GM21576 (cell line): Measurements from ENCODE around the gene ZNF570.

Experiments used
- ATAC-seq: cut with Tn5 transposase; IDR thresholded peaks from one replicate; pipeline ENCODE4 v1.9.1; 2021; ENCODE audit warnings: mild to moderate bottlenecking, moderate library complexity; ENCODE audit not compliant: unreplicated experiment

Gene ZNF570

GRCh38 chr19:37468961-37469777 is at the start of gene ZNF570:
ZNF570 (plus strand) TSS chr19:37469356; CDS start chr19:37470355, 999 bp downstream.
- peak; percentile 61 for ATAC-seq

GRCh38 chr19:37452500-37453245 is 16.5 kb upstream of the ZNF570 start:
- ATAC-seq = no peak

- no peak for ATAC-seq
These were observed 2.8 kb upstream of the ZNF570 start for GRCh38 chr19:37466277-37466797.

GRCh38 chr19:37466798-37467607 is 2.2 kb upstream of the ZNF570 start, which contains the start of gene ZNF569:
ZNF569 (minus strand) TSS chr19:37467444; CDS start chr19:37444921, 22,523 bp downstream.
- peak; percentile 60 for ATAC-seq

- ATAC-seq = no peak
These were observed 1.5 kb upstream of the ZNF570 start for GRCh38 chr19:37467608-37468090.

- no peak for ATAC-seq
These were observed 1.1 kb downstream of the ZNF570 start for GRCh38 chr19:37470216-37470615.

GRCh38 chr19:37472165-37472564 is 3.0 kb downstream of the ZNF570 start:
- ATAC-seq = no peak

GRCh38 chr19:37484406-37485168 is 15.4 kb downstream of the ZNF570 start:
- ATAC-seq = no peak

- ATAC-seq = no peak
These were observed 23.1 kb downstream of the ZNF570 start for GRCh38 chr19:37492213-37492612.

GRCh38 chr19:37505958-37506386 is 36.8 kb downstream of the ZNF570 start:
- ATAC-seq = peak; percentile 13

GRCh38 chr19:37506387-37507166 is 37.4 kb downstream of the ZNF570 start, which contains the start of gene ZNF793:
ZNF793 (plus strand) TSS chr19:37506939; CDS start chr19:37523440, 16,501 bp downstream.
- ATAC-seq = peak; percentile 62

- no peak for ATAC-seq
These were observed 38.0 kb downstream of the ZNF570 start for GRCh38 chr19:37507167-37507464.

GRCh38 chr19:37511186-37511585 is 42.0 kb downstream of the ZNF570 start:
- ATAC-seq = no peak

GRCh38 chr19:37511821-37512220 is 42.7 kb downstream of the ZNF570 start:
- ATAC-seq = no peak

- ATAC-seq = no peak
These were observed 44.2 kb downstream of the ZNF570 start for GRCh38 chr19:37513397-37513796.

GRCh38 chr19:37519890-37520289 is 50.7 kb downstream of the ZNF570 start:
- no peak for ATAC-seq

GRCh38 chr19:37537391-37537947 is 68.3 kb downstream of the ZNF570 start:
- ATAC-seq = no peak
